ENCODE data around the gene CTNNA3.

The CTNNA3 gene

GRCh38 chr10:66246177-66246576 lies 1449.8 kb downstream of the CTNNA3 start:
- FAIRE-seq (no peak), DNase-seq (ENCODE audit: low spot score) (no peak)

- DNase-seq (ENCODE audit: low spot score), result no peak
- FAIRE-seq, result no peak
These were observed 1451.0 kb downstream of the CTNNA3 start for GRCh38 chr10:66244953-66245352.

GRCh38 chr10:66242885-66243284 lies 1453.1 kb downstream of the CTNNA3 start:
- no peak for FAIRE-seq
- no peak for DNase-seq (ENCODE audit: low spot score)

- DNase-seq (ENCODE audit: low spot score) (no peak), FAIRE-seq (peak; percentile 74)
These were observed 1456.9 kb downstream of the CTNNA3 start for GRCh38 chr10:66239062-66239461.

- DNase-seq (ENCODE audit: low spot score) (no peak), FAIRE-seq (no peak)
These were observed 1457.7 kb downstream of the CTNNA3 start for GRCh38 chr10:66238343-66238742.

- no peak for DNase-seq (ENCODE audit: low spot score)
- no peak for FAIRE-seq
These were observed 1461.1 kb downstream of the CTNNA3 start for GRCh38 chr10:66234872-66235271.

- no peak for FAIRE-seq
- no peak for DNase-seq (ENCODE audit: low spot score)
These were observed 1467.1 kb downstream of the CTNNA3 start for GRCh38 chr10:66228887-66229286.

GRCh38 chr10:66223656-66224055 lies 1472.3 kb downstream of the CTNNA3 start:
- DNase-seq (ENCODE audit: low spot score) (no peak), FAIRE-seq (no peak)

GRCh38 chr10:66222462-66223046 lies 1473.4 kb downstream of the CTNNA3 start:
- FAIRE-seq, result no peak

GRCh38 chr10:66218981-66219587 lies 1476.9 kb downstream of the CTNNA3 start:
- FAIRE-seq (no peak), DNase-seq (ENCODE audit: low spot score) (no peak)

More at GRCh38 chr10:66222462-66223046, 1473.4 kb downstream of the CTNNA3 start:
- DNase-seq (ENCODE audit: low spot score), result no peak

GRCh38 chr10:66218289-66218688 lies 1477.7 kb downstream of the CTNNA3 start:
- FAIRE-seq (no peak), DNase-seq (ENCODE audit: low spot score) (no peak)

GRCh38 chr10:66215920-66216319 lies 1480.1 kb downstream of the CTNNA3 start:
- FAIRE-seq, result no peak
- no peak for DNase-seq (ENCODE audit: low spot score)

- DNase-seq (ENCODE audit: low spot score) (no peak), FAIRE-seq (no peak)
These were observed 1481.1 kb downstream of the CTNNA3 start for GRCh38 chr10:66214721-66215404.

- FAIRE-seq (no peak), DNase-seq (ENCODE audit: low spot score) (no peak)
These were observed 1487.0 kb downstream of the CTNNA3 start for GRCh38 chr10:66209025-66209424.

- FAIRE-seq (no peak), DNase-seq (ENCODE audit: low spot score) (no peak)
These were observed 1491.2 kb downstream of the CTNNA3 start for GRCh38 chr10:66204838-66205237.

- FAIRE-seq, result no peak
- no peak for DNase-seq (ENCODE audit: low spot score)
These were observed 1493.9 kb downstream of the CTNNA3 start for GRCh38 chr10:66202101-66202500.

- no peak for DNase-seq (ENCODE audit: low spot score)
- FAIRE-seq, result no peak
These were observed 1503.7 kb downstream of the CTNNA3 start for GRCh38 chr10:66192162-66192831.

- no peak for DNase-seq (ENCODE audit: low spot score)
- FAIRE-seq, result no peak
These were observed 1505.6 kb downstream of the CTNNA3 start for GRCh38 chr10:66190413-66190812.

- no peak for FAIRE-seq
- no peak for DNase-seq (ENCODE audit: low spot score)
These were observed 1506.7 kb downstream of the CTNNA3 start for GRCh38 chr10:66189271-66189670.

GRCh38 chr10:66187053-66187733 lies 1508.8 kb downstream of the CTNNA3 start:
- DNase-seq (ENCODE audit: low spot score), result no peak
- FAIRE-seq, result no peak

- DNase-seq (ENCODE audit: low spot score) (no peak), FAIRE-seq (no peak)
These were observed 1513.0 kb downstream of the CTNNA3 start for GRCh38 chr10:66183028-66183427.
